ENCODE data around the gene TOX3.

DNA sequence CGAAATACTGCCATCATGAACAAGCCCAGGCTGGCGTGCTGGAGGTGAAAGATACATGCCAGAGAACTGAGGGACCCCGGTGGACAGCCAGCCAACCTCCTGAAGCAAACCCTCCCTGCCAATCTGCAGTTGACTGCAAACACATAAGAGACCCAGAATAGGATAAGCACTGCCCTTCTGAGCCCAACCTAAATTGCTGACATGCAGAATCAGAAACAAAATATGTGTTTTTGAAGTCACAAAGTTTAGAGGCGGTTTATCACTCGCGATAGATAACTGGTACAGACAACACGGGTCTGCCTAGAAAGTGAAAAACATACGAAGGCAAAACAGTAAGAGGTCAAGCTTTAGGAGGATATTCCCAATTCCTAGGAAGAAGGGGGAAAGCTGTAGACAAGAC lies 14.6 kb downstream of the TOX3 start:
- TF ChIP-seq ARNT (IDR thresholded peaks at IDR 0.05) (no peak), FOXM1 (IDR thresholded peaks at IDR 0.05; ENCODE audit: borderline replicate concordance) (no peak), SUZ12 (IDR thresholded peaks at IDR 0.05) (no peak)

All from HEK293T (cell line).